ENCODE results near the gene FUT4. TPM values are rescaled to one million over a fixed set of nuclear protein-coding genes. Genes with fewer than 3 reads are reported as not detected.
"Not testable (repeated sequence)": the region's sequence is repeated elsewhere in the genome, so short reads cannot be mapped to it uniquely, and the experiment has no call there.

The FUT4 gene
- total RNA-seq, 2 donors from 2014 or later: 5.2 to 6.5 TPM

DNA sequence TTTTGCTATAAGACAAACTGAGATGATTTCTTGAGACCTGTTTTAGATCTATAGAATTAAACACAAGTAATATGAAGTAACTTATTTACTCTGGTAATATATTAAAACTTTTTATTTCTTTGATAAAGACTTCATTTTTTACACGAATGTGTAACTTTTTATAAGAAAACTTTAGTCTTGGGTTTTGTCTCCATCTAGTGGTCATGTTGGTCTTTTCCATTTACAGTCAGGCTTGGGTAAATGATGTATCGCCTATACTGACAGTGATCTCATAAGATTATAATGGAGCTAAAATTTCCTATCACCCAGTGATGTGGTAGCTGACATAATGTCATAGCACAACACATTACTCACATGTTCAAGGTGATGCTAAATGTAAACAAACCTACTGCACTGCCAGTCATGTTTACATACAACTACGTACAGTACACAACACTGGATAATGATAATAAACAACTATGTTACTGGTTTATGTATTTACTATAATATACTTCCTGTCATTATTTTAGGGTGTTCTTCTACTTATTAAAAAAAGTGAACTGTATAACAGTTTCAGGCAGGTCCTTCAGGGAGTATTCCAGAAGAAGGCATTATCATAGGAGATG, 38.9 kb upstream of the FUT4 start:
- intact Hi-C loops (cut with DNase I): loop anchor here (10.0 kb wide), 1 partner anchor 610 kb away; no protein-coding TSS in a partner anchor
- Histone ChIP-seq H3K36me3 (no peaks in the 10 kb centered on the region), H3K27ac (no peak overlapping the region), H3K4me3 (no peak overlapping the region), H3K9me3 (no peaks in the 10 kb centered on the region), H3K4me1 (replicated peaks) (no peaks in the 10 kb centered on the region), H3K27me3 (replicated peaks; ENCODE audit: insufficient read depth) (no peaks in the 10 kb centered on the region)
- DNase-seq (ENCODE audit: low spot score): no peak
- TF ChIP-seq POLR2A (IDR thresholded peaks at IDR 0.05) (no peak), POLR2AphosphoS5 (IDR thresholded peaks at IDR 0.05) (no peak)
- TF ChIP-seq, protein P1, sequence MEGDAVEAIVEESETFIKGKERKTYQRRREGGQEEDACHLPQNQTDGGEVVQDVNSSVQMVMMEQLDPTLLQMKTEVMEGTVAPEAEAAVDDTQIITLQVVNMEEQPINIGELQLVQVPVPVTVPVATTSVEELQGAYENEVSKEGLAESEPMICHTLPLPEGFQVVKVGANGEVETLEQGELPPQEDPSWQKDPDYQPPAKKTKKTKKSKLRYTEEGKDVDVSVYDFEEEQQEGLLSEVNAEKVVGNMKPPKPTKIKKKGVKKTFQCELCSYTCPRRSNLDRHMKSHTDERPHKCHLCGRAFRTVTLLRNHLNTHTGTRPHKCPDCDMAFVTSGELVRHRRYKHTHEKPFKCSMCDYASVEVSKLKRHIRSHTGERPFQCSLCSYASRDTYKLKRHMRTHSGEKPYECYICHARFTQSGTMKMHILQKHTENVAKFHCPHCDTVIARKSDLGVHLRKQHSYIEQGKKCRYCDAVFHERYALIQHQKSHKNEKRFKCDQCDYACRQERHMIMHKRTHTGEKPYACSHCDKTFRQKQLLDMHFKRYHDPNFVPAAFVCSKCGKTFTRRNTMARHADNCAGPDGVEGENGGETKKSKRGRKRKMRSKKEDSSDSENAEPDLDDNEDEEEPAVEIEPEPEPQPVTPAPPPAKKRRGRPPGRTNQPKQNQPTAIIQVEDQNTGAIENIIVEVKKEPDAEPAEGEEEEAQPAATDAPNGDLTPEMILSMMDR (IDR thresholded peaks at IDR 0.05): peak in 3 of 4 experiments; percentile 52 to 68 (median 59)
- WGBS: 2% methylated on average over 3 of the region's 3 CpGs

DNA sequence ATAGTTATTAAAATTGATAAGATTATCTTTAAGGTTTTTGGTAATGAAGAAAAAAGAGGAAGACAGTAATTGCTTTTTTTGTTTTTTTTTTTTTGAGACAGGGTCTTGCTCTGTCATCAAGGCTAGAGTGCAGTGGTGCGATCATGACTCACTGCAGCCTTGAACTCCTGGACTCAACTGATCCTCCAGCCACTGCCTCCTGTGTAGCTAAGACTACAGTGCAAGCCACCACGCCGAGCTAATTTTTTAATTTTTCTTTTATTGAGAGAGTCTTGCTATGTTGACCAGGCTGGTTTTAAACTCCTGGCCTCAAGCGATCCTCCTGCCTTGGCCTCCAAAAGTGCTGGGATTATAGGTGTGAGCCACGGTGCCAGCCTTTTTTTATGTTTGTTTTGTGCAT, 37.2 kb upstream of the FUT4 start:
- H3K4me3 ChIP-seq; H3K9me3 ChIP-seq; H3K4me1 ChIP-seq (replicated peaks); DNase-seq (ENCODE audit: low spot score); H3K36me3 ChIP-seq; H3K27ac ChIP-seq; H3K27me3 ChIP-seq (replicated peaks; ENCODE audit: insufficient read depth): not testable (repeated sequence)
- intact Hi-C loops (cut with DNase I): loop anchor here (10.0 kb wide), 1 partner anchor 612 kb away; no protein-coding TSS in a partner anchor
- WGBS: 95% methylated on average over 5 of the region's 5 CpGs

DNA sequence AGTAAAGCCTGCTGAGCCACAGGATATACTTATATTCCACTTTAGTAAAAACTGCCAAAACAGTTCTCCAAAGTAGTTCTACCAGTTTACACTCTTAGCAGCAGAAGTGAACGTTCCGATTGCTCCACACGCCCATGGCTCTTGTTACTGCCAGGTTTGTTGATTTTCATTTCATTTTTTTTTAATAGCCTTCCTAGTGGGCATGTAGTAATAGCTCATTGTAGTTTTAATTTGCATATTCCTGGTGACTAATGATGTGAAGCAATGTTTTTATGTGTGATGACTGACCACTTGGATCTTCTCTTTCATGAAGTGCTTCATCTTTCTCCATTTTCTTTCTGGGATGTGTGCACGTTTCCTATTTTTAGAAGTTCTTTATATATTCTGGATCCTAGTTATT, 36.2 kb upstream of the FUT4 start:
- WGBS: 36% methylated on average over 4 of the region's 4 CpGs
- DNase-seq (ENCODE audit: low spot score): no peak
- Histone ChIP-seq H3K27me3 (replicated peaks; ENCODE audit: insufficient read depth) (no peaks in the 10 kb centered on the region), H3K4me1 (replicated peaks) (no peaks in the 10 kb centered on the region), H3K36me3 (no peaks in the 10 kb centered on the region), H3K4me3 (no peak overlapping the region), H3K9me3 (no peaks in the 10 kb centered on the region), H3K27ac (no peak overlapping the region)
- intact Hi-C loops (cut with DNase I): loop anchor here (10.0 kb wide), 1 partner anchor 613 kb away; no protein-coding TSS in a partner anchor
- TF ChIP-seq POLR2AphosphoS5 (IDR thresholded peaks at IDR 0.05): no peak
- TF ChIP-seq, protein P1 (IDR thresholded peaks at IDR 0.05): no peak
- TF ChIP-seq POLR2A (IDR thresholded peaks at IDR 0.05): no peak

DNA sequence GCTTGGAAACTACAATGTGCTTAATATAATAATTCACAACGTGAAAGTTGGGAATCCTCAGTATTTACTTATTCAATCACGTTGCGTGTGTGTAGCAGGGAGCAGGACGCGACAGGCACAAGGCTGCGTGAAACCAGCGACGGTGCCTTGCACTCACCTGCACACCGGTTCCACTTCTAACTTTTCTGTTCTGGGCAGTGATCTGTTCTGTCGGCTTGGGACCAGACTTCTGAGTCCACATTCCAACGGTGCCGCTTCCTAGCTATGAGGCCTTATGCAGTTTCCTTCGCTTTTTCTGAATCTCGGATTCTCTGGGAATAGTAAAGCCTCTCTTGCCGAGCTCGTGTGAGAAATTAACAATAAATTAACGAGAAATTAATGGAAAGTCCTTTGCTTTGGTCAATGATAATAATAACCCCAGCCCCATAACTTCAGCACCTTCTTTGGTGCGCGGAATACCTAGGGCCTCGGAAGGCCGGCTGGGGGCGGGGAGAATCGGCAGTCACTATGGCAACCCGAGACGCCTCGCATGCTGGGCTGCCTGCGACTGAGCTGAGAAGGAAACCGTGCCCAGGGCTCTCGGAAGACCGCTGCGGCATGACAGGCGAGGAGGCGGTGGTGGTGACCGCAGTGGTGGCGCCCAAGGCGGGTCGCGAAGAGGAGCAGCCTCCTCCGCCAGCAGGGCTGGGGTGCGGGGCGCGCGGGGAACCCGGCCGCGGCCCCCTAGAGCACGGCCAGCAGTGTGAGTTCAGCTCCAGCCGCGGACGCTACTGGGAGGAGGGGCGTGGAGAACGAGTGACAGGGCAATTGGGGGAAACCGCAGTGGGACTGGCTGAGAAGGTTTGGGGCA, 31.6 kb upstream of the FUT4 start, which contains the start of gene C11orf97:
Gene C11orf97 (plus strand): TSS at position 530 of the 850 bp plus-strand sequence. CDS start 68 bp downstream, at position 598.
- H3K4me3 ChIP-seq: peak within 1 kb of the TSS; percentile 35 to 37
- no peak for TF ChIP-seq POLR2AphosphoS5 (IDR thresholded peaks at IDR 0.05)
- no peak for TF ChIP-seq POLR2A (IDR thresholded peaks at IDR 0.05)
- TF ChIP-seq, protein P1 (IDR thresholded peaks at IDR 0.05): no peak
- no peaks in the 10 kb centered on the region for H3K9me3 ChIP-seq
- WGBS: 15% methylated on average over 51 of the region's 53 CpGs
- no peaks in the 10 kb centered on the region for H3K4me1 ChIP-seq (replicated peaks)
- H3K27me3 ChIP-seq (replicated peaks; ENCODE audit: insufficient read depth): no peaks in the 10 kb centered on the region
- intact Hi-C loops (cut with DNase I): no loop called here
- DNase-seq (ENCODE audit: low spot score): peak; percentile 18
- no peak within 1 kb of the TSS for H3K27ac ChIP-seq
- no peaks in the 10 kb centered on the region for H3K36me3 ChIP-seq

DNA sequence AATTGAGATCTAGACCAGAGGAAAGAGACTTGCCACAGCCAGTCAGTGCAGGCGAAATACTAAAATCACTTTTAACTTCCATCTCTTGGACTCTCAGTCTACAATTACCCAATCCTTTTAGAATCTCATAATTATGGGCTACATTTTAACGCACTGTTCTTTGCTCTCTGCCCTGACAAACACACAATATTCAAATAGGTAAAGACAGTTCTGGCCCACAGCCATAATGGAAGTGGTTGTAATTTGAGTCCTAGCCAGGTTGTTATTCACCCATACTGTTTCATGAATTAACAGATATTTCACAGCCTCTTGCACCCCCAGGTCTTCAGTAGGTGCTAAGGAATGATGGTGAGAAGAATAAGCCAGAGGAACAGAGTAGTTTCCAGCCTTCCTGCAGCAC, 30.6 kb upstream of the FUT4 start:
- TF ChIP-seq POLR2AphosphoS5 (IDR thresholded peaks at IDR 0.05) (no peak), POLR2A (IDR thresholded peaks at IDR 0.05) (no peak)
- TF ChIP-seq, protein P1 (IDR thresholded peaks at IDR 0.05): no peak
- Histone ChIP-seq H3K27me3 (replicated peaks; ENCODE audit: insufficient read depth) (no peaks in the 10 kb centered on the region), H3K4me1 (replicated peaks) (no peaks in the 10 kb centered on the region), H3K4me3 (no peak overlapping the region), H3K36me3 (no peaks in the 10 kb centered on the region), H3K9me3 (no peaks in the 10 kb centered on the region), H3K27ac (no peak overlapping the region)
- no peak for DNase-seq (ENCODE audit: low spot score)
- intact Hi-C loops (cut with DNase I): no loop called here
- 20% methylated on average over 2 of the region's 2 CpGs for WGBS
